Measurements from ENCODE around the gene VWA3B.
"Not testable (repeated sequence)": the region's sequence is repeated elsewhere in the genome, so short reads cannot be mapped to it uniquely, and the experiment has no call there.

The VWA3B gene

GRCh38 chr2:98099939-98100743, 13.2 kb downstream of the VWA3B start:
- H3K4me3 ChIP-seq: no peak overlapping the region
- intact Hi-C loops (cut with DNase I; ENCODE audit: low total_unique reads): no loop called here
- H3K27me3 ChIP-seq: no peaks in the 10 kb centered on the region
- H3K36me3 ChIP-seq: no peaks in the 10 kb centered on the region
- no peak overlapping the region for H3K27ac ChIP-seq
- H3K4me1 ChIP-seq: no peaks in the 10 kb centered on the region
- DNase-seq: no peak
- peaks cover 0 to 18% (median 3%) of the 10 kb centered on the region in 3 donors for H3K9me3 ChIP-seq
- TF ChIP-seq CTCF (IDR thresholded peaks at IDR 0.05): no peak

GRCh38 chr2:98102315-98102714, 15.3 kb downstream of the VWA3B start:
- H3K9me3 ChIP-seq; H3K27ac ChIP-seq; H3K27me3 ChIP-seq; intact Hi-C loops (cut with DNase I; ENCODE audit: low total_unique reads); H3K4me3 ChIP-seq; DNase-seq; H3K36me3 ChIP-seq; H3K4me1 ChIP-seq: not testable (repeated sequence)

- Histone ChIP-seq H3K27ac (no peak overlapping the region), H3K27me3 (no peaks in the 10 kb centered on the region), H3K9me3 (peaks cover 0 to 10% (median 0%) of the 10 kb centered on the region in 3 donors), H3K4me3 (no peak overlapping the region), H3K4me1 (no peaks in the 10 kb centered on the region), H3K36me3 (no peaks in the 10 kb centered on the region)
- no peak for TF ChIP-seq CTCF (IDR thresholded peaks at IDR 0.05)
- no peak for DNase-seq
- intact Hi-C loops (cut with DNase I; ENCODE audit: low total_unique reads): no loop called here
These were observed 15.9 kb downstream of the VWA3B start for GRCh38 chr2:98102878-98103277.

GRCh38 chr2:98108110-98108509, 21.1 kb downstream of the VWA3B start:
- H3K36me3 ChIP-seq: no peaks in the 10 kb centered on the region
- no peak for DNase-seq
- TF ChIP-seq CTCF (IDR thresholded peaks at IDR 0.05): no peak
- H3K27me3 ChIP-seq: no peaks in the 10 kb centered on the region
- peaks cover 0 to 4% (median 3%) of the 10 kb centered on the region in 3 donors for H3K9me3 ChIP-seq
- no peak overlapping the region for H3K4me3 ChIP-seq
- H3K4me1 ChIP-seq: no peaks in the 10 kb centered on the region
- intact Hi-C loops (cut with DNase I; ENCODE audit: low total_unique reads): no loop called here
- H3K27ac ChIP-seq: no peak overlapping the region

- Histone ChIP-seq H3K4me3 (no peak overlapping the region), H3K27me3 (no peaks in the 10 kb centered on the region), H3K9me3 (peaks cover 0 to 9% (median 5%) of the 10 kb centered on the region in 3 donors), H3K27ac (no peak overlapping the region), H3K36me3 (no peaks in the 10 kb centered on the region), H3K4me1 (no peaks in the 10 kb centered on the region)
- no peak for TF ChIP-seq CTCF (IDR thresholded peaks at IDR 0.05)
- DNase-seq: no peak
- intact Hi-C loops (cut with DNase I; ENCODE audit: low total_unique reads): no loop called here
These were observed 23.8 kb downstream of the VWA3B start for GRCh38 chr2:98110741-98111140.

- Histone ChIP-seq H3K27me3 (peaks cover 0 to 3% of the 10 kb centered on the region in 2 donors), H3K36me3 (no peaks in the 10 kb centered on the region), H3K4me3 (no peak overlapping the region), H3K27ac (no peak overlapping the region), H3K4me1 (no peaks in the 10 kb centered on the region), H3K9me3 (peaks cover 0 to 9% (median 5%) of the 10 kb centered on the region in 3 donors)
- DNase-seq: no peak
- TF ChIP-seq CTCF (IDR thresholded peaks at IDR 0.05): no peak
- intact Hi-C loops (cut with DNase I; ENCODE audit: low total_unique reads): no loop called here
These were observed 27.8 kb downstream of the VWA3B start for GRCh38 chr2:98114643-98115330.

All from tibial artery (tissue), 4 donors.